SH-SY5Y (cell line): Measurements from ENCODE around the gene ATG7.

Source experiments
- GATA2 ChIP-seq: IDR thresholded peaks from 2 replicates; pipeline ENCODE4 v1.6.1; 2011; ENCODE audit warnings: mild to moderate bottlenecking, low read depth, low read length
- GATA3 ChIP-seq: IDR thresholded peaks from 2 replicates; pipeline ENCODE4 v1.6.1; 2011; ENCODE audit warnings: low read depth, mild to moderate bottlenecking, low read length, moderate library complexity

DNA sequence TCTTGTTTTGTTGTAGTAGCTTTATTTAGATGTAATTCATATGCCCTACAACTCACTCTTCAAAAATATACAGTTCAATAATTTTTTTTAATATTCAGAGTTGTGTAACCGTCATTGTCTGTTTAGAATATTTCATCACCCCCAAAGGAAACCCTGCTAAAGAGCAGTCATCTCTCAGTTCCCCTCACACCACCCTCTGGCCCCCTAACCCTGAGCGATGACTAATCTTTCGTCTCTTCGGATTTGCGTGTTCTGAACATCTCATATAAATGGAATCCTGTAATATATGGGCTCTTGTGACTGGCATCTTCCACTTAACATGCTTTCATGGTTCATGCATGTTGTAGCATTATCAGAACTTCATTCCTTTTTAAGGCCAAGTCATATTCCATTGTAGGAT is 183.8 kb downstream of the ATG7 start:
- TF ChIP-seq GATA2 (no peak), GATA3 (no peak)
